Measurements from ENCODE around the gene LRP6.

DNA sequence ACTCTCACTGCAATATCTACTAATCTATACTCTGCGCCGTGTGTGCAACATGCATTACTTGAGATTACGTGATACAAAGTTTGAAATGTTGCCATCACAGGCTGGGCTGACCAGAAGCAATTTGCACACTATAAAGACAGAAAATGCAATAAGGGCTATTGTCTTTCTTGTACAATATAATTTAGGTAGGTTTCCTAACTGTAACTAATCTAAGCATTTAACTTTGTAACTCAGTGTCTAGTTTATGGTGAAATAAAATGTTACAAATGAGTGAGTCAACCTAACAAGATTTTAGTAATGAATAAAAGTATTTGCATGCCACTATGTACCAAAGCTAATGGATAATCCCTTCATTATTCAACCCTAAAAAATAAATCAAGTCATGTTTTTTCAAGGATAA is 57.8 kb downstream of the LRP6 start:
- TF ChIP-seq POLR2A (IDR thresholded peaks at IDR 0.05): no peak
- TF ChIP-seq, protein P1, sequence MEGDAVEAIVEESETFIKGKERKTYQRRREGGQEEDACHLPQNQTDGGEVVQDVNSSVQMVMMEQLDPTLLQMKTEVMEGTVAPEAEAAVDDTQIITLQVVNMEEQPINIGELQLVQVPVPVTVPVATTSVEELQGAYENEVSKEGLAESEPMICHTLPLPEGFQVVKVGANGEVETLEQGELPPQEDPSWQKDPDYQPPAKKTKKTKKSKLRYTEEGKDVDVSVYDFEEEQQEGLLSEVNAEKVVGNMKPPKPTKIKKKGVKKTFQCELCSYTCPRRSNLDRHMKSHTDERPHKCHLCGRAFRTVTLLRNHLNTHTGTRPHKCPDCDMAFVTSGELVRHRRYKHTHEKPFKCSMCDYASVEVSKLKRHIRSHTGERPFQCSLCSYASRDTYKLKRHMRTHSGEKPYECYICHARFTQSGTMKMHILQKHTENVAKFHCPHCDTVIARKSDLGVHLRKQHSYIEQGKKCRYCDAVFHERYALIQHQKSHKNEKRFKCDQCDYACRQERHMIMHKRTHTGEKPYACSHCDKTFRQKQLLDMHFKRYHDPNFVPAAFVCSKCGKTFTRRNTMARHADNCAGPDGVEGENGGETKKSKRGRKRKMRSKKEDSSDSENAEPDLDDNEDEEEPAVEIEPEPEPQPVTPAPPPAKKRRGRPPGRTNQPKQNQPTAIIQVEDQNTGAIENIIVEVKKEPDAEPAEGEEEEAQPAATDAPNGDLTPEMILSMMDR (IDR thresholded peaks at IDR 0.05): no peak
